Vagina (tissue), 2 donors: ENCODE data around the gene ABHD12.
"Not testable (repeated sequence)": the region's sequence is repeated elsewhere in the genome, so short reads cannot be mapped to it uniquely, and the experiment has no call there.

ENCODE experiments used
- POLR2A ChIP-seq, 2 donors: fragments of 450-650 bp; IDR thresholded peaks; one replicate each; pipeline ENCODE4 v1.6.1; 2017; ENCODE audit warnings: antibody characterized with exemption in 2 of 2, mild to moderate bottlenecking in 2 of 2, moderate library complexity in 2 of 2
- POLR2AphosphoS5 ChIP-seq, 2 donors: sonication (generic); formaldehyde crosslinking; IDR thresholded peaks; one replicate each; pipeline ENCODE4 v1.9.0; 2017; ENCODE audit warnings: antibody characterized with exemption in 2 of 2, mild to moderate bottlenecking in 2 of 2, low read depth in 1 of 2; ENCODE audit not compliant: insufficient read depth in 1 of 2
- TF ChIP-seq, protein P1 (sequence below), 3 experiments: fragments of 450-650 bp in 2 of 3; fragments of 200-600 bp in 1 of 3; sonication (generic) in 1 of 3; IDR thresholded peaks; one replicate each; pipeline ENCODE4 v1.5.1; 2017 to 2019; ENCODE audit warnings: antibody characterized with exemption in 3 of 3, mild to moderate bottlenecking in 2 of 3, moderate library complexity in 2 of 3

DNA sequence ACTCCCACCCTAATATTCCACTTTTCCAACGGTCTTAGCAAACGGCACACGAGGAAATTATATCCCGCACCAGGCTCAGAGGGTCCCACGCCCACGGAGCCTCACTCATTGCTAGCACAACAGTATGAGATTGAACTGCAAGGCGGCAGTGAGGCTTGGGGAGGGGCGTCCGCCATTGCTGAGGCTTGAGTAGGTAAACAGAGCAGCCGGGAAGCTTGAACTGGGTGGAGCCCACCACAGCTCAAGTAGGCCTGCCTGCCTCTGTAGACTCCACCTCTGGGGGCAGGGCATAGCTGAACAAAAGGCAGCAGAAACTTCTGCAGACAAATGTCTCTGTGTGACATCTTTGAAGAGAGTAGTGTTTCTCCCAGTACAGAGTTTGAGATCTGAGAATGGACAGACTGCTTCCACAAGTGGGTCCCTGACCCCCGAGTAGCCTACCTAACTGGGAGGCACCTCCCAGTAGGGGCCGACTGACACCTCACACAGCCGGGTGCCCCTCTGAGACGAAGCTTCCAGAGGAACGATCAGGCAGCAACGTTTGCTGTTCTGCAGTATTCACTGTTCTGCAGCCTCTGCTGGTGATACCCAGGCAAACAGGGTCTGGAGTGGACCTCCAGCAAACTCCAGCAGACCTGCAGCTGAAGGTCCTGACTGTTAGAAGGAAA, 129.7 kb downstream of the ABHD12 start:
- TF ChIP-seq, protein P1, sequence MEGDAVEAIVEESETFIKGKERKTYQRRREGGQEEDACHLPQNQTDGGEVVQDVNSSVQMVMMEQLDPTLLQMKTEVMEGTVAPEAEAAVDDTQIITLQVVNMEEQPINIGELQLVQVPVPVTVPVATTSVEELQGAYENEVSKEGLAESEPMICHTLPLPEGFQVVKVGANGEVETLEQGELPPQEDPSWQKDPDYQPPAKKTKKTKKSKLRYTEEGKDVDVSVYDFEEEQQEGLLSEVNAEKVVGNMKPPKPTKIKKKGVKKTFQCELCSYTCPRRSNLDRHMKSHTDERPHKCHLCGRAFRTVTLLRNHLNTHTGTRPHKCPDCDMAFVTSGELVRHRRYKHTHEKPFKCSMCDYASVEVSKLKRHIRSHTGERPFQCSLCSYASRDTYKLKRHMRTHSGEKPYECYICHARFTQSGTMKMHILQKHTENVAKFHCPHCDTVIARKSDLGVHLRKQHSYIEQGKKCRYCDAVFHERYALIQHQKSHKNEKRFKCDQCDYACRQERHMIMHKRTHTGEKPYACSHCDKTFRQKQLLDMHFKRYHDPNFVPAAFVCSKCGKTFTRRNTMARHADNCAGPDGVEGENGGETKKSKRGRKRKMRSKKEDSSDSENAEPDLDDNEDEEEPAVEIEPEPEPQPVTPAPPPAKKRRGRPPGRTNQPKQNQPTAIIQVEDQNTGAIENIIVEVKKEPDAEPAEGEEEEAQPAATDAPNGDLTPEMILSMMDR (IDR thresholded peaks at IDR 0.05) = not testable (repeated sequence)
- not testable (repeated sequence) for TF ChIP-seq POLR2A (IDR thresholded peaks at IDR 0.05); POLR2AphosphoS5 (IDR thresholded peaks at IDR 0.05; ENCODE audit: insufficient read depth in 1 of 2, low read depth in 1 of 2)
